HG02973 (cell line): Measurements from ENCODE around the gene PEG3.
"Not testable (repeated sequence)": the region's sequence is repeated elsewhere in the genome, so short reads cannot be mapped to it uniquely, and the experiment has no call there.

Experiments used
- ATAC-seq: cut with Tn5 transposase; IDR thresholded peaks from one replicate; pipeline ENCODE4 v1.9.1; 2021; ENCODE audit warnings: moderate library complexity; ENCODE audit not compliant: unreplicated experiment

The PEG3 gene

DNA sequence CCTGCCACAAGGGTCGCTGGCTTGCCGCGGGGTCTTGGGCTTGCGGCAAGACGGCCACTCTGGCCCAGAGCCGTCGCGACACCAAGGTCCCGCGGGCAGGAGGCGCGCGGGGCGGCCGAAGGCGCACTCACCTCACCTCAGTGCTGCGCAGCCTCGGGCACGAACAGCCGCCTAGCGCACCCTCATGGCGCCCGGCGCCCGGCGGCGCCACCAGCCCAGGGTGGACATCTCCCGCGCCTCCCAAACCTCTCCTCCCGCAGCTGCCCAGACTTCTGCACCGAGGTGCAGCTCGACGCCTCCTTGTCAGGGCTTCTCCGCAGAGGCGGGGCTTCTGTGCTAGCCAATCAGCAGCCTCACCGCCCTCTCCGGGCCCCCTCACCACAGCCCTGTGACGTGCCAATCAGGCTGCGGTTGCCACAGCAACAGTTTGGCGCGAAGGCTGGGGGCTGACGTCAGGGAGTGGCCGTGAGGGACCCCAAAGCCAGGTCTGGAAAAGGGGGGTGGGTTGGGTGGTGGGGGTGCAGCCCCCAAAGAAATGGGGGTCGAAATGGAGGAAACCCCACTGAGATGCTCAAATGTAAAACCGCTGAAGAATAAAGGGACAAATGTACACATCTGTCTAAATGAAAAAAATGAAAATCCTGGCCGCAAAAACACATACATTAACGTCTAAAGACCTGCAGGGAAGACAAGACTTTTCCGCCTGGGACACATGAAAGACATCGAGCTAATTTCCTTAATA, at the start of gene PEG3, which contains the start of gene ZIM2:
PEG3 (minus strand) TSS at position 276 of the 742 bp plus-strand sequence. CDS start 16,071 bp downstream, outside the sequence.
ZIM2 (minus strand) TSS at position 276 of the 742 bp plus-strand sequence. CDS start 16,449 bp downstream, outside the sequence.
- ATAC-seq: no peak

DNA sequence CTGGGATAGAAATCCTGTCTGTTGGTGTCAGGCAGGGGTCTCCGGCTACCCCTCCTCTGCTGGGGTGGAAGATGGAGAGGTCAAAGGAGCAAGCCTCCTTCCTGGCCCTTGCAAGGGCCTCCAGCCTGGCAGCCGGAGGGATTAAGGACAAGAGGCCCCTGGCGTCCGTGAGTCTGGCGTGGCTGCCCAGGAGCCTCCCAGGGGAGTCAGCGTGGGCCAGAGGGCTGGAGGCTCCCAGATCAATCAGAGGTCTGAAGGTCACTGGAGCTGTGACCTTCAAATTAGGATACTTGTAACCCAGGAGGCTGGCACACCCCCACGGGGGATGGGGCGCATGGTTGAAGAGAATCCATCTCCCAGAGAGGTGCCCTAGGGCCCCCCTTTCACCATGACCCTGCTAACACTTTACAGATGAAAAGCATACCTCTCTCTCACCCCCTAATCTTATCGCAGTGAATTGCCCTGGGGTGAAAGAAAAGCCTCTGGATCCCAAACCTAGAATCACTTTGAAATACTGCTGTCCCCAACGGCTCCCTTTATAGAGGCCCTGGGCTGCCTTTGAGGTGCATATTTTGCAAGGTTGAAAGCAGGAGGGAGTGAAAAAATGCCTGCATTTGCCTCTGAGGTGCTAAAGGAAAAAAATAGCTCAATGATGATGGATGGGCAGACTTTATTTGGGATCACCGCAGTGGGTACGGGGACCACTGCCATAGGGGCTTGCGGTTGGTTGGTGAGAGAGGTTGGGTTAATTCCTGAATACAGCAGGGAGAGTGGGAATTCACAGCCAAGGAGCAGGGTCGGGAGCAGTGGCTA, 44.9 kb upstream of the PEG3 start:
- ATAC-seq: no peak

DNA sequence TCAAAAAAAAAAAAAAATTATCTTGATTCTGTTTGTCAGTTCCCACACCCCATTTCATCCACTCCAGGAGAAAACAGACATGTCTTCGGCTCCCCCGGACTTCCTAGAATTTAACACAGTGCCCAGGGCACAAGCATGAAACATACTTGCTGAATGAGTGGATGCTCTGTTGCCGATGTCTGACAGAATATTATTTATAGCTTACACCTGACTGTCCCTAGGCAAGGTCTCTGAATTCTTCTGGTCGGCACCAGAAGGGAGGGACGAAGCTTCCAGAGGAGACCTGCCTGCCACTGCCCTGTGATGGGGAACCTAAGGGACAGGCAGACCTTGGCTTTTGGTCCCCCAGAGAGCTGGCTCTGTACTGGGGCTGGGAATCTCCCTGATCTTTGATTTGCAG, 43.9 kb upstream of the PEG3 start:
- ATAC-seq: no peak

DNA sequence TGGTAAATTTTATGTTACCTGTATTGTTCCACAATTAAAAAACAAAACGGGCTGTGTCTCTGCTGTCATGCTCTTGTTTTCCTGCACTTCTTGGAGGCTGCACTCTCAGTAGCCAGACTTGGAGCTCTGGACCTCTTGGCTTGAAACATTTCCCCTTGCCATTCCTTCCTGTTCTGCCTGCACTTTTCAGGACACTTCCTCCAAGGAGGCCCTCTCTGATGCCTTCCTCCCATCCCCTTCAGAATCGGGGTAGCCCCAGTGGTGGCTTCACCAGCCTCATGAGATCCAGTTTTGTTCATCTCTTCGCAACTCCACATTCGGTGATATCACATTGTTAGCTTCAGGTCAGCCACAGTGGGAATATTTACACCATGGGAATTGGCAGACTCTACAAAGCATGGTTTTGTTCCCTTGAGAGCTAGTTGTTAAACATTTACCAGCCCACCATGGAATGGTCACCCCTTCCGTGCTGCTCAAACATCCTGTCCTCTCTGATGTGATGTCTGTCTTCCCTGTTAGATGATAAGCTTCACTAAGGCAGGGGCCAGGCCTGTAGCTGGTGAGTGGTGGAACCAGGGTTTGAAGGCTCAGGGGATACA, 40.2 kb upstream of the PEG3 start:
- ATAC-seq: no peak

DNA sequence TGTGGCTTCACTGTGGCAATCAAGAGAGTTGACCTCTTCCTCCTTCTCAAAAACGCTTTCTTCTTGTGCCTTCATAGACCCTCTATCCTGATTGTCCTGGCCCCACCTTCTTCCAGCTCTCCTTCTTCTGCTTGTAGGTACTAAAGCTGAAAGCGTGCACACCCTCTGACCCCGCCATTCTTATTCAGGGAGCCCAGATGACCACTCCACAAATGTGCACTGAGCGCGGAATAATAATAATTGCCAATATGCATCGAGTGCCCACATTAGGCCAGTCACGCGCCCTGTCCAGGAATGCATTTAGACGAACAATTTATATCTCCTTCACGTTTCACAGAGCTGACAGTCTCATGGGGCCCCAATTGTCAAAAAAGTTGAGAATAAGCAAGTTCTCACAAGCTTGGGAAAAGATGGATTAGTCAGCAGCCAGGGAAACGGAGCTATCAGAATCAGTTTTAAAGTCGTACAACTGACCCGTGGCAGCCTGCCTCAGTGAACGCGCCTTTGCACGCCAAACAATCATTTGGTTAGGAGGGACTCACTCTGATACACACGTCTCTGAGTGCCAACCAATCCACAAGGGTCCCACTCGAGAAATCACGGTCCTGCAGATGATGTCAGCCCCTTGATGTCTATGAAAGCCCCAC, 36.7 kb upstream of the PEG3 start:
- ATAC-seq: no peak

DNA sequence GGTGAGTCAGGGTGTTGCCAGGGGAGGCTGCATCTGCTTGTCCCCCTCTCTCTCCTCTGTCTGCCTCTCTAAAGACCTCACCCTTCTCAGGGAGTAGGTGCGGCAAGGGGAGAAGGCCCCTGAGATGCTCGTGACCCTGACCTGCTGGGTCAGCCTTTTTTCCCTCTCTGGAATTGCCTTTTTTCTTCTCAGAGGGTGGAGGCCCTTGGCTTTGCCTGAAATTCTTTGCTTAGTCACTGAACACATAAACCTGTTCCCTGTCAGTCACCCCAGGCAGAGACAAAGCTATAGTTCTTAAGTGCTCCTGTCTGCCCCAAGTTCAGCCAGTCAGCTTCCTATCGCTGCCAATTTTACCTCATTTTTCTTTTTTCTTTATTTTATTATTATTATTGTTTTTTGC, 35.2 kb upstream of the PEG3 start:
- no peak for ATAC-seq

DNA sequence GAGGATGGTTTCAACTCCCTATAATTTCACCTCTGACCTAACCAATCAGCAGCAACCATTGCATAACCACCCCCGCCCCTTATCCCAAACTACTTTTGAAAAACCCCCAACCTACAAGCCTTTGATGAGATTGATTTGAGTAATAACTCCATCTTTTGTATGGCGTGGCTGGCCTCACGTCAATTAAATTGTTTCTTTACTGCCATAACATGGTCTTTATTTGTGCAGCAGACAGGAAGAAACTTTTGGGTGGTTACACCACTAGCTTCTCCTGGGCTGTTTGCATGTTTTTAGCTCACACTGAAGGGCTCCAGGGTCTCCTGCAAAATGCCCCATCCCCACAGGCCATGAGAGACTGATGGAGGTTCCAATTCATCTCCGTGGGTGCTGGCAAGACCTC, 34.0 kb upstream of the PEG3 start:
- no peak for ATAC-seq

DNA sequence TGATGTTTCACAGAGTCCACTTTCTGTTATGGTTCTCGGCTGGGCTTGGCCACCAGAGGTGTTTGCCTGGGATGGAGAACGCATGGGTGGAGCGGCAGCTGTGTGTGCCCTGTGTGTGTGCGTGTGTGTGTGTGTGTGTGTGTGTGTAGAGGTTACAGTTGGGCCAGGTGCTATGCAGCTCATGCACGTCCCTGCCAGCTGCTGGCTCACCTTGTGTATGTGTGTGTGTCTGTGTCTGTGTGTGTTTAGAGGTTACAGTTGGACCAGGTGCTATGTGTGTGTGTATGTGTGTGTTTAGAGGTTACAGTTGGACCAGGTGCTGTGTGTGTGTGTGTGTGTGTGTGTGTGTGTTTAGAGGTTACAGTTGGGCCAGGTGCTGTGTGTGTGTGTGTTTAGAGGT, 33.0 kb upstream of the PEG3 start:
- ATAC-seq: no peak

DNA sequence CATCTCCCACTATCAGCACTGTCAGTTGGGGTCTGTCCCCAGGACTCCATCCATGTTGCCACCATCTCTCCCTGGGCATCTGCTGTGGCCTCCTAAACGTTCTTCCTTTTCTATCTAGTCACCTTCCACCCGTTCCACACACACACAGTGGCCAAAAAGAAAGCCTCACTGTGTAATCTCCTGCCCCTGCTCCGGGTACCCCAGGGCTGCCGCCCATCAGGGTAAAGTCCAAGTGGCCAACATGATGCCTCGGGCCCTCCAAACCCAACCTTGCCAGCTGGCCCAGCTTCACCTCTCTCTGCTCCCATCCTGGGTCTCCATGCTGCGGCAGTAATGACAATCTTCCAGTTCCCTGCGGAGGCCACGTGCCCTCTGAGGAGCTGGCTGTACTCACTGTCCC, 29.4 kb upstream of the PEG3 start:
- no peak for ATAC-seq

DNA sequence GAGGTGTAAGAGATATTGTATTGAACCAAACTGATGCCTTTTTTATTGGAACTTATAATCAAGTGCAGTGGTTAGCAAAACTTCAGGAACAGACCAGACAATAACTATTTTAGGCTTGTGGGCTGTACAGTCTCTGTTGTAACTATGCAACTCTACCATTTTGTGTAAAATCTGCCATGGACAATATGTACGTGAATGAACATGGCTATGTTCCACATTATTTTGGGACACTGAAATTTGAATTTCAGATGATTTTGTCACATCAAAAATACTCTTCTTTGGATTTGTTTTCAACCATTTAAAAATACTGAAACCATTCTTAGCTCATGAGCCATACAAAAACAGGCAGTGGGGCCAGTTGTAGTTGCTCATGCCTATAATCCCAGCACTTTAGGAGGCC, 27.9 kb upstream of the PEG3 start:
- no peak for ATAC-seq

DNA sequence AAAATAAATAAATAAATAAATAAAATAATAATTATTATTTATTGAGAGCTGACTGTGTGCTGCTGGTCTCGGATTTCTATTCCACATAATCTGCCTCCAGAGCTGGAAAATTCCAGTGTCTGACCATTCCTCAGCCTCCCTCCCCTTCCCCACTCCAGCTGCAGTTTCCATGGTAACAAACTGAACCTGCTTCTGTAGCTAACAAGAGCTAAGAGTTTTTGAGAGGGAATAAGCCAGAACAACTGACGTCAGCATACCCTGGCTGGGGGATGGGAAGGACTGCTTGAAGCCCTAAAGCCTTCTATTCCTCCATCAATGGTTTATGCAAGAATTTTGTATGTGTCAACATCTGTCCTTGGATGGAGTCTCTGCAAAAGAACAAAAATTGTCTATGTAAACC, 26.0 kb upstream of the PEG3 start:
- no peak for ATAC-seq

DNA sequence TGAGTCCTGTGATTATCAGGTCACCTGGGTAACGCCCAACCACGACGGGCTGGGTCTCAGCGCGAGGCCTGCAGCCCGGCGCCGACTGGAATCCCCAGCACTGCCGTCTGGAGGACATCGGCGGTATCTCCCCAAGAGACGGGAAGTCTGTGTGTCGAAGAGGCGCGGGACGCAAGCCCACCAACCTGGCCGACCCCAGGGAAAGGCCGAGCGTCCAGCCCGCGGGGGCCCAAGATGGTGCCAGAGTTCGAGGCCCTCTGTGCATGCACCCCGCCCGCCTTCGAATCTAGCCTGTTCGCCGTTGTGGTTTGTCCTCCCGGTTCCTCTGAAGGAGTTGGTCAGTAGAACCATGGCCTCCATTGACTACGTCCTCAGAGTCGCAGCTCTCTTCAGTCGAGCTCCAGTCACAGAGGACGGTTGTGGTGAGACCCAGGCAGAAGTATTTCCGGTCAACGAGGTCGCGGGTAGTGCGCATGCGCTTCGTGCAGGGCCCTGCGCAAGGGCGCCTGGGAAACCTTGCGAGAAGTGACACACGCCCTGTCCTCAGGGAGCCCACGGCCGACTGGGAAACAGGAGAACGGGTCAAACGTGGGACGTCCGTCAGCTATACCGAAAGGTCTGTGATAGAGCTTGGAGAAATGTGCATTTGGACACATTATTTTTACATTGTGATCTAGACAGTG, 24.1 kb upstream of the PEG3 start:
- no peak for ATAC-seq

DNA sequence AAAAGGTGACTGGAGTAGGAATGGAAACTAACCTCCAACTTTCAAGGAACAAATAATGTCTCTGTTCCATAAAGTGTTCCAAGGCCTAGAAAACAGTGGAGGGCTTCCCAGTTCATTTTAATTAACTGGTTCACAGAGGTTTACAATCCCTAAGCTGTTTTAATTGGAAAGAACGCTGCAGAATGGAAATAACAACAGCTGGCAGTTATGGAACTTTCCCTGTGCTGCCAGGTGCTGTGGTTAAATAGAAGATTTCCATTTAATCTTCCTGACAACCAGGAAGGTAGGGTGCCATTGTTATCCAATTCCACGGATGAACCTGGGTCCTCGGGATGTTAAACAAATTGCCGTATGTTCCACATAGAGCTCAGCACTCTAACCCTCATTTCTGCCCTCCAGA, 22.2 kb upstream of the PEG3 start:
- no peak for ATAC-seq

DNA sequence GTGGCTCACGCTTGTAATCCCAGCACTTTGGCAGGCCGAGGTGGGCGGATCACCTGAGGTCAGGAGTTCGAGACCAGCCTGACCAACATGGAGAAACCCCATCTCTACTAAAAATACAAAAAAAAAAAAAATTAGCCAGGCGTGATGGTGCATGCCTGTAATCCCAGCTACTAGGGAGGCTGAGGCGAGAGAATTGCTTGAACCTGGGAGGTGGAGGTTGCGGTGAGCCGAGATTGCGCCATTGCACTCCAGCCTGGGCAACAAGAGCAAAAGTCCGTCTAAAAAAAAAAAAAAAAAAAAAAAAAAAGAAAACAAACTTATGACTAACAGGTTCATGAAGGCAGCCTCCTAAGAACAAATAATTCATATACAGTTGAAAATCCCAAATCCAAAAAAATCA, 19.9 kb upstream of the PEG3 start:
- not testable (repeated sequence) for ATAC-seq

DNA sequence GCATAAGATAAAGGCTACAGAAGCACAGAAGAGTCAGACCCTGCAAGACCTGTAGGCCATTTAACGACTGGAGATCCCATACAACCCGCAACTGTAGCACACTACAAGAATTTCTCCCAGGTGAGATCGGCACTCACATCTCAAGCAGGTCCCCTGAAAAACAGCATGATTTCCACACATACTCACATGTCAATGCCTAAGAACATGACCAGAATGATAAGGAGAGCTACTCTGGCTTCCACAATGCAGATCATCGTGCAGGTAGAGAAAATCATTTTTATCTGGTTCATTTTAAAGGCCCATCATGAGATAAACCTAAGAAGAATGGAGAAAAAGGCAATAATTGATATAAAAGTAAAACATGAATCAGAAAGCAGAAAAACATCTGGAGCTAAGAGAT, 17.5 kb upstream of the PEG3 start:
- no peak for ATAC-seq

DNA sequence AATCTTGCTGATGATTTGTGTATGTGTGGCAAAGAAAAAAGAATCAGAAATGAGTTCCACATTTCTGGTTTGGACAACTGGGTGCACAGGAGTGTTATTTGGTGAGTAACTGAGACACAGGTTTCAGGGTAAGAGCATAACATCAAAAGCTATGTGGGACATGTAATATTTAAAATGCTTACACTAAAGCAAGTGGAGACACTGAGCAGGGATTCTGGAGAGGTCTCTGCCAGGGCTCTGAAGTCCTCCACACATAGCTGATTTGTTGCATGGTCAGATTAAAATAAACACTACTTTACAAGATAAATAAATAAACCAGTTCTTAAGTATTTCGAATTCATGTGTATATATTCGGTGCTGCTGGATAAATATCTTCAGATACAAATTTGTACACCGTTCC, 16.3 kb upstream of the PEG3 start:
- ATAC-seq: no peak

DNA sequence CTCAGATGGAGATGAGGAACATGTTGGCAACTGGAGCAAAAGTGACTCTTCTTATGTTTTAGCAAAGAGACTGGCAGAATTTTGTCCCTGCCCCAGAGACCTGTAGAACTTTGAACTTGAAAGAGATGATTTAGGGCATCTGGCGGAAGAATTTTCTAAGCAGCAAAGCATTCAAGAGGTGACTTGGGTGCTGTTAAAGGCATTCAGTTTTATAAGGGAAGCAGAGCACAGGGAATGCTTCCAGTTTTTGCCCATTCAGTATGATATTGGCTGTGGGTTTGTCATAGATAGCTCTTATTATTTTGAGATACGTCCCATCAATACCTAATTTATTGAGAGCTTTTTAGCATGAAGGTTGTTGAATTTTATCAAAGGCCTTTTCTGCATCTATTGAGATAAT, 11.8 kb upstream of the PEG3 start:
- not testable (repeated sequence) for ATAC-seq

DNA sequence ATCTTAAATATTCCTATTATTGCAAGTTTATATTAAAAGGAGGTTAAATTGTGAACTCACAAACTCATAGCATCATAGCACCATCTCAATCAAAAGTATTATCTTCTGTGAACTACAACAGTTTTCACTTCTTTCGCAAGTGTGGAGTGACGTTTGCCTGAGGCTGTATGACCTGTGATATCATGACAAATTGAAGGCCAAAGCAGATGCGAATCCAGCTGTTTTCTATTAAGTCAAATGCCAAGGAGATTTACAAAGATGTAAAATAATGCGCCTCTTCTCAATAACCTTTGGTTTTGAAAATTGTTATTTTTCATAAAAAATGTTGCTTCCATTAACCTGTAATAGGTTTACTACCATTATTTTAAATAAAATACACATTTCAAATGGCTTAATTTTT, 7.6 kb upstream of the PEG3 start:
- ATAC-seq: no peak

DNA sequence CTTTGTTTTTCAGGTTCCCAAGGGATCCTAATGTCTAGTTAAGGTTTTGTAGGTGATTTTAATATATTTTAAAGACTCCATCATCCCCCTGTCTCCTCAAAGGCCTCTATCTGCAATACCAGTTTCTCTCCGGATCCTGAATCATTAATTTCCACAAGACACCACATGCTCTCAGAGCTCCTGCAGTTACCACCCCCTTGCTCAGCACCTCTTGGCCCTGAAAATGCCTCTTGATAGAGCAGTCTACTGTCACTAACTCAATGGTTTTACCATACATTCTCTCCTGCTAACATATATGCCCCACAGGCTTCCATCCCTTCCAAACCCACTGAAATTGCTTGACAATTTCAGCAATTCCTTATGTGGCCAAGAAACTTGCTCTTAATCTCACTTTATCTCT, 1.9 kb upstream of the PEG3 start:
- ATAC-seq: no peak

DNA sequence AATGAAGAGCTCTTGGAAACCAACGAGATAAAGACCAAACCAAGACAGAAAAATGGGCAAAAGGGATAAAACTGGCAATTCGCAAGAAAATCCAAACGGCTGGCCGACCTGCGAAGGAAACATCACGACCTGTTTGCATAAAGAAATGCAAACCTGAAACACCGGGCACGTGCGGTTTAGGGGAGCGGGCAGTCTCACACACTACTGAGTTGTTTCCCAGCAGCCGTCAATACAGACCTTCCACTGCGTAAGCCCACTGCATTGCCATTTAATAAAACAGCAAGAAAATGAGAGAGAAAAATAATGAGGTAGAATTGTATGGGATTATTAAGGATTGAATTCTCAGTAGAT, 642 bp upstream of the PEG3 start:
- no peak for ATAC-seq
